GM21390 (cell line): Measurements from ENCODE around the gene HLX.

Experiments used
- ATAC-seq: cut with Tn5 transposase; IDR thresholded peaks from one replicate; pipeline ENCODE4 v1.9.1; 2021; ENCODE audit not compliant: unreplicated experiment

The HLX gene

GRCh38 chr1:220924331-220924970 lies 45.2 kb downstream of the HLX start:
- no peak for ATAC-seq

- no peak for ATAC-seq
Observed at GRCh38 chr1:220925707-220926106, 46.5 kb downstream of the HLX start.

- no peak for ATAC-seq
Observed at GRCh38 chr1:220926146-220926545, 46.9 kb downstream of the HLX start.

- ATAC-seq, result no peak
Observed at GRCh38 chr1:220927442-220927841, 48.2 kb downstream of the HLX start.

GRCh38 chr1:220928320-220928719 lies 49.1 kb downstream of the HLX start:
- ATAC-seq, result no peak

- no peak for ATAC-seq
Observed at GRCh38 chr1:220928725-220929300, 49.6 kb downstream of the HLX start.

GRCh38 chr1:220929304-220929703 lies 50.1 kb downstream of the HLX start:
- ATAC-seq, result no peak
